ENCODE measurements around the gene BABAM1. TPM values are rescaled to one million over a fixed set of nuclear protein-coding genes. Genes with fewer than 3 reads are reported as not detected.

The BABAM1 gene
- polyA plus RNA-seq, 1 donor (not counting 4 experiments of a cell fraction or from before 2014, with no cell fraction given), result 92.8 TPM

DNA sequence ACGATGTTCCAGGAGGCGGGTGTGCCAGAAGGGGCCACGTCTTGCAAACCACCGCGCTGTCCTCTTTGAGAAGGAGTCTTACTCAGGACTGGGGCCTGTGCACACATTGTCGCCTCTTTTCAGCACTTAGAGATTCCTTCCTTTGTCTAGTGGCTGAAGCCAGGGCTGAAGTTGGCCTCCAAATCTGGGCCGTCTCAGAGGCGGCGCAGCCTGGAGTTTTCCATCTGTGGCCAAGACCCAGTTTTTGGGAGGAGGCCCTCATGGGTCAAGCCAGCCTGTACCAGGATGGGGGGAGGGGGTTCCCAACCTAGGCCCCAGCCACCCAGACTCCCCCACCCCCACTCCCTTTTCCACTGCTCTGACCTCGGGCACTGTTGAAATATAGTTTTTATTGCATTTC is 55.6 kb downstream of the BABAM1 start:
- peaks cover 19% of the 10 kb centered on the region in 2 experiments for H3K36me3 ChIP-seq (ENCODE audit: control insufficient read depth in 2 of 2, extremely low read depth in 1 of 2, insufficient read depth in 2 of 2, low read length in 2 of 2)
- H3K9me1 ChIP-seq (ENCODE audit: control insufficient read depth, extremely low read depth, insufficient read depth, low read length), result no peaks in the 10 kb centered on the region
- dilution Hi-C loops (cut with MboI; ENCODE audit: extremely low pct_ligation_motif_present, low sequenced_read_pairs), result no loop called here
- H2AFZ ChIP-seq (ENCODE audit: control insufficient read depth, low read length), result no peak overlapping the region
- H3K9ac ChIP-seq (ENCODE audit: control insufficient read depth, extremely low read depth, insufficient read depth, low read length), result no peak overlapping the region
- DNase-seq (ENCODE audit: low read depth, low spot score) (no peak), FAIRE-seq (peak; percentile 17)
- no peaks in the 10 kb centered on the region for H3K27me3 ChIP-seq (ENCODE audit: control insufficient read depth, extremely low read depth, insufficient read depth, low read length)
- H4K20me1 ChIP-seq (ENCODE audit: control insufficient read depth, extremely low read depth, insufficient read depth, low read length), result no peaks in the 10 kb centered on the region
- no peak overlapping the region for H3K4me3 ChIP-seq (ENCODE audit: control insufficient read depth in 2 of 3, extremely low read depth in 1 of 3, insufficient read depth in 2 of 3, low read depth in 1 of 3, low read length in 3 of 3)
- no peaks in the 10 kb centered on the region for H3K79me2 ChIP-seq (ENCODE audit: control insufficient read depth, insufficient read depth, low read length)
- H3K27ac ChIP-seq (ENCODE audit: control insufficient read depth, insufficient read depth, low read length), result no peak overlapping the region
- H3K4me1 ChIP-seq (ENCODE audit: control insufficient read depth, extremely low read depth, insufficient read depth, low read length), result peaks cover 5% of the 10 kb centered on the region
- no peak overlapping the region for H3K4me2 ChIP-seq (ENCODE audit: control insufficient read depth, extremely low read depth, insufficient read depth, low read depth, low read length)
- TF ChIP-seq, protein P1, sequence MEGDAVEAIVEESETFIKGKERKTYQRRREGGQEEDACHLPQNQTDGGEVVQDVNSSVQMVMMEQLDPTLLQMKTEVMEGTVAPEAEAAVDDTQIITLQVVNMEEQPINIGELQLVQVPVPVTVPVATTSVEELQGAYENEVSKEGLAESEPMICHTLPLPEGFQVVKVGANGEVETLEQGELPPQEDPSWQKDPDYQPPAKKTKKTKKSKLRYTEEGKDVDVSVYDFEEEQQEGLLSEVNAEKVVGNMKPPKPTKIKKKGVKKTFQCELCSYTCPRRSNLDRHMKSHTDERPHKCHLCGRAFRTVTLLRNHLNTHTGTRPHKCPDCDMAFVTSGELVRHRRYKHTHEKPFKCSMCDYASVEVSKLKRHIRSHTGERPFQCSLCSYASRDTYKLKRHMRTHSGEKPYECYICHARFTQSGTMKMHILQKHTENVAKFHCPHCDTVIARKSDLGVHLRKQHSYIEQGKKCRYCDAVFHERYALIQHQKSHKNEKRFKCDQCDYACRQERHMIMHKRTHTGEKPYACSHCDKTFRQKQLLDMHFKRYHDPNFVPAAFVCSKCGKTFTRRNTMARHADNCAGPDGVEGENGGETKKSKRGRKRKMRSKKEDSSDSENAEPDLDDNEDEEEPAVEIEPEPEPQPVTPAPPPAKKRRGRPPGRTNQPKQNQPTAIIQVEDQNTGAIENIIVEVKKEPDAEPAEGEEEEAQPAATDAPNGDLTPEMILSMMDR (optimal IDR thresholded peaks at IDR 0.05 in 1 of 3, IDR thresholded peaks at IDR 0.05 in 1 of 3, conservative IDR thresholded peaks at IDR 0.05 in 1 of 3; ENCODE audit: extremely low read depth in 1 of 3, insufficient read depth in 2 of 3, low read length in 3 of 3), result no peak
- TF ChIP-seq EZH2 (IDR thresholded peaks at IDR 0.05; ENCODE audit: low read length), result no peak
- no peaks in the 10 kb centered on the region for H3K9me3 ChIP-seq (ENCODE audit: control insufficient read depth, low read depth, low read length)

DNA sequence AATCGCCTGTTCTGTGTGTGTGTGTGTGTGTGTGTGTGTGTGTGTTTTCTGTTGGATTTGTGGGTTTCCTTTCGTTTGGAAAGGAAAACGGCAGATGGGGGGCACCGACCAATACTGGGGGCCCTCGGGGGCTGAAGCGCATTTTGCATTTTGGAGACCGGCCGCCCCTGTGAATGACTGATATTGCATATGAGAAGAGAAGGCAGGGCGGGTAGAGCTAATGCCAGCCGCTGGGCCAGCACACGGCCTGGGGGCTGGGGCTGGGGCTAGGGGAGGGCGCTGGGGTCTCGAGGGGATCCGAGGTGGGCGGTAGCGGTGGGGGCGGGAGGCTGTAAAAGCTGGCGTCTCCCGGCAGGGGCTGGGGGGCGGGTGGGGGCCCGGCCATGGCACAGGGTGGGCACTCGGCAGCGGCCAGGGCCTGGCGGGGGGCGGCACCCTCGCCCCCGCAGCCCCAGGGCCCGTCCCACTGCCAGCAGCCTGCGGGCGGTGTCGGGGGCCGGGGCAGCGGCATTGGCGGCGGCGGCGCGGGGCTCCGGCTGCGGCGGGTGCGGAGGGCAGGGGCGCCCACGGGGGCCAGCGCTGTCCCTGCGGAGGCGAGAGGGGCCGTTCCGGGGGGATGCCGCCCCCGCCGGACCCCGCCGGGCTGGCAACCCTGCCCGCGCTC is 56.2 kb downstream of the BABAM1 start:
- dilution Hi-C loops (cut with MboI; ENCODE audit: extremely low pct_ligation_motif_present, low sequenced_read_pairs), result no loop called here
- H3K4me2 ChIP-seq (ENCODE audit: control insufficient read depth, extremely low read depth, insufficient read depth, low read depth, low read length), result no peak overlapping the region
- no peaks in the 10 kb centered on the region for H3K79me2 ChIP-seq (ENCODE audit: control insufficient read depth, insufficient read depth, low read length)
- no peaks in the 10 kb centered on the region for H3K27me3 ChIP-seq (ENCODE audit: control insufficient read depth, extremely low read depth, insufficient read depth, low read length)
- no peak overlapping the region for H3K27ac ChIP-seq (ENCODE audit: control insufficient read depth, insufficient read depth, low read length)
- H2AFZ ChIP-seq (ENCODE audit: control insufficient read depth, low read length), result no peak overlapping the region
- H3K9me3 ChIP-seq (ENCODE audit: control insufficient read depth, low read depth, low read length), result no peaks in the 10 kb centered on the region
- no peaks in the 10 kb centered on the region for H4K20me1 ChIP-seq (ENCODE audit: control insufficient read depth, extremely low read depth, insufficient read depth, low read length)
- DNase-seq (ENCODE audit: low read depth, low spot score), result no peak
- peaks cover 19% of the 10 kb centered on the region in 2 experiments for H3K36me3 ChIP-seq (ENCODE audit: control insufficient read depth in 2 of 2, extremely low read depth in 1 of 2, insufficient read depth in 2 of 2, low read length in 2 of 2)
- TF ChIP-seq EZH2 (IDR thresholded peaks at IDR 0.05; ENCODE audit: low read length), result no peak
- TF ChIP-seq, protein P1 (optimal IDR thresholded peaks at IDR 0.05 in 1 of 3, IDR thresholded peaks at IDR 0.05 in 1 of 3, conservative IDR thresholded peaks at IDR 0.05 in 1 of 3; ENCODE audit: extremely low read depth in 1 of 3, insufficient read depth in 2 of 3, low read length in 3 of 3), result no peak
- FAIRE-seq, result no peak
- peaks cover 8% of the 10 kb centered on the region for H3K4me1 ChIP-seq (ENCODE audit: control insufficient read depth, extremely low read depth, insufficient read depth, low read length)
- no peak overlapping the region for H3K4me3 ChIP-seq (ENCODE audit: control insufficient read depth in 2 of 3, extremely low read depth in 1 of 3, insufficient read depth in 2 of 3, low read depth in 1 of 3, low read length in 3 of 3)
- no peaks in the 10 kb centered on the region for H3K9me1 ChIP-seq (ENCODE audit: control insufficient read depth, extremely low read depth, insufficient read depth, low read length)
- H3K9ac ChIP-seq (ENCODE audit: control insufficient read depth, extremely low read depth, insufficient read depth, low read length), result no peak overlapping the region

Measured in keratinocyte (primary cell).